Ureter (tissue), 1 donor: ENCODE results near the gene SYT5. TPM values are rescaled to one million over a fixed set of nuclear protein-coding genes. Genes with fewer than 3 reads are reported as not detected.
A peak's percentile ranks its signal among the peaks of the same experiment; 100 is the strongest.
"Not testable (repeated sequence)": the region's sequence is repeated elsewhere in the genome, so short reads cannot be mapped to it uniquely, and the experiment has no call there.

Source experiments
- DNase-seq: peaks from one replicate; pipeline ENCODE4 v3.0.0-alpha.2; 2020; ENCODE audit warnings: low spot score
- total RNA-seq: library from RNA; stranded (reverse); gene quantifications from one replicate; pipeline ENCODE4 v1.2.4, GENCODE V29; 2023
- donor health status: DM: yes; HTN: yes; CAD: no.

The SYT5 gene
- total RNA-seq = not detected

GRCh38 chr19:55179606-55180484 is at the start of gene SYT5:
TSS of gene SYT5 (minus strand) at chr19:55180289. CDS start at chr19:55179041, 1,248 bp downstream.
- no peak for DNase-seq

GRCh38 chr19:55229789-55230182 is 49.7 kb upstream of the SYT5 start:
- no peak for DNase-seq

- DNase-seq = no peak
These were observed 49.2 kb upstream of the SYT5 start for GRCh38 chr19:55229145-55229788.

- no peak for DNase-seq
These were observed 48.4 kb upstream of the SYT5 start, which contains the start of gene TMEM86B for GRCh38 chr19:55228403-55229031. TSS of gene TMEM86B (minus strand) at chr19:55228763. CDS start at chr19:55228741, 22 bp downstream.

- no peak for DNase-seq
These were observed 47.9 kb upstream of the SYT5 start for GRCh38 chr19:55228015-55228391.

GRCh38 chr19:55227241-55228014 is 47.3 kb upstream of the SYT5 start:
- DNase-seq = no peak

- DNase-seq = no peak
These were observed 46.7 kb upstream of the SYT5 start for GRCh38 chr19:55226788-55227187.

GRCh38 chr19:55226273-55226672 is 46.2 kb upstream of the SYT5 start:
- no peak for DNase-seq

GRCh38 chr19:55225415-55225958 is 45.4 kb upstream of the SYT5 start:
- DNase-seq = no peak

- DNase-seq = not testable (repeated sequence)
These were observed 44.8 kb upstream of the SYT5 start for GRCh38 chr19:55224679-55225414.

GRCh38 chr19:55224038-55224665 is 44.1 kb upstream of the SYT5 start:
- DNase-seq = no peak

GRCh38 chr19:55223291-55224037 is 43.4 kb upstream of the SYT5 start:
- no peak for DNase-seq

GRCh38 chr19:55220525-55220924 is 40.4 kb upstream of the SYT5 start:
- DNase-seq = no peak

GRCh38 chr19:55216461-55217198 is 36.5 kb upstream of the SYT5 start:
- DNase-seq = peak; percentile 77

GRCh38 chr19:55213547-55213946 is 33.5 kb upstream of the SYT5 start:
- DNase-seq = no peak

GRCh38 chr19:55212447-55212846 is 32.4 kb upstream of the SYT5 start:
- DNase-seq = no peak

- DNase-seq = no peak
These were observed 29.8 kb upstream of the SYT5 start for GRCh38 chr19:55209693-55210472.
